Stimulated activated CD8-positive, alpha-beta memory T cell treated with anti-CD3 and anti-CD28 coated beads, Interleukin-7, amount 100 ng/mL, for 1 hour (primary cell): ENCODE results near the gene RBBP5.
A peak's percentile ranks its signal among the peaks of the same experiment; 100 is the strongest.
"Not testable (repeated sequence)": the region's sequence is repeated elsewhere in the genome, so short reads cannot be mapped to it uniquely, and the experiment has no call there.

Experiments
- DNase-seq, 2 donors: peaks; one replicate each; pipeline ENCODE4 v3.0.0-alpha.2; 2020; ENCODE audit warnings: low read depth in 2 of 2

RBBP5 gene, protein sequence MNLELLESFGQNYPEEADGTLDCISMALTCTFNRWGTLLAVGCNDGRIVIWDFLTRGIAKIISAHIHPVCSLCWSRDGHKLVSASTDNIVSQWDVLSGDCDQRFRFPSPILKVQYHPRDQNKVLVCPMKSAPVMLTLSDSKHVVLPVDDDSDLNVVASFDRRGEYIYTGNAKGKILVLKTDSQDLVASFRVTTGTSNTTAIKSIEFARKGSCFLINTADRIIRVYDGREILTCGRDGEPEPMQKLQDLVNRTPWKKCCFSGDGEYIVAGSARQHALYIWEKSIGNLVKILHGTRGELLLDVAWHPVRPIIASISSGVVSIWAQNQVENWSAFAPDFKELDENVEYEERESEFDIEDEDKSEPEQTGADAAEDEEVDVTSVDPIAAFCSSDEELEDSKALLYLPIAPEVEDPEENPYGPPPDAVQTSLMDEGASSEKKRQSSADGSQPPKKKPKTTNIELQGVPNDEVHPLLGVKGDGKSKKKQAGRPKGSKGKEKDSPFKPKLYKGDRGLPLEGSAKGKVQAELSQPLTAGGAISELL

GRCh38 chr1:205121660-205122488 is at the start of gene RBBP5:
TSS of gene RBBP5 (minus strand) at chr1:205121978. CDS start at chr1:205121873, 105 bp downstream.
- DNase-seq, result peak; percentile 92

DNA sequence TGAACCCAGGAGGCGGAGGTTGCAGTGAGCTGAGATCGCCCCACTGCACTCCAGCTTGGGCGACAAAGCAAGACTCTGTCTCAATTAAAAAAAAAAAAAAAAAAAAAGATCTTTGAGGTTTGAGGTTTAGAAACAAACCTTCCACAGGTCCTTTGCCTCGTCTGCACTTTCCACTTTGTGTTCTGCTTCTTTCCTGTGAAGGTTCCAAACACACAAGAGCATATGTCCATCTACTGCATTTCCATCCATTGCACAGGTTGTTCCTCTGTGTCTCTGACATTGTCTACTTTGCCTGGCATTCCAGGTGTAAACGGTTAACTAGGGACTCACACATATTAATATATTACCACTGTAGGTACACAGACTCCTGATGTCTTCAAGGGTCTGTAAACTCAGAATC is 49.6 kb upstream of the RBBP5 start:
- DNase-seq, result no peak

GRCh38 chr1:205170532-205171269 is 48.9 kb upstream of the RBBP5 start:
- no peak for DNase-seq

GRCh38 chr1:205169248-205169647 is 47.5 kb upstream of the RBBP5 start:
- DNase-seq, result no peak

- DNase-seq, result no peak
Observed at GRCh38 chr1:205168291-205168690, 46.5 kb upstream of the RBBP5 start.

DNA sequence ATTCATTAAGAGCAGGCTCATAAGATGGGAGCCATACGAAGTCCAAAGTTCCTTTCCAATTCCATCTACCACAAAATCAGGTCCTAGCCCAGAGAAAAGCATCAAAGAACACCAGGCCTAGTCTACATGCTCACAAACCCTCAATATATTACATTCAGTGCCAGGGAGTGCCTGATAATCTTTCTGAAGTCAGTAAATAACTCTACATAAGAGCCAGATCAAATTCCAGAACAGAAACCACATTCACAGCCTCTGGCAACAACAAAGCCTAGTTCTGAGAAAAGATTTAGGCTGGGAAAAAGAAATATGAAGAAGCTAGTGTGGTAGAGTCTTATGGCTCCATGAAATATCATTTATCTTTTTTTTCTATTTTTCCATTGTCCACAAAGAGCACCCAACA is 40.5 kb upstream of the RBBP5 start:
- DNase-seq, result no peak

DNA sequence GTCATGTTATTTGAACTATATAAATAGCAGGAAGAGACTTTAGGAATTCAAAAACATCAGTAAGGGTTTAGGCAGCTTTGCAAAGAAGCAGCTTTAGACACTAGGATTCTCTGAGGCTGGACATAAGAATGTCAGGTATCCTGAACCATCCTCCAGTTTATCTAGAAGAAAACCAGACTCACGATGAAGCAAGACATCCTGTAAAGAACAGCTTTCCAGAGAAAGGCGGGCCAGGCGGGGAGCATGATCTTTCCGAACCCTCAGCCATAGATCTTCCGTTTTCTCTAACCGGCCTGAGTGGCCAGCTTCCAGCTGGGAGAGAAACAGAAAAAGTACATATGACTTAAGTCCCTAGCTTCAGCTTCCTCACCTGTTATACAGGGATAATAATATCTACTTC is 39.3 kb upstream of the RBBP5 start:
- no peak for DNase-seq

- no peak for DNase-seq
Observed at GRCh38 chr1:205158048-205158616, 36.4 kb upstream of the RBBP5 start.

DNA sequence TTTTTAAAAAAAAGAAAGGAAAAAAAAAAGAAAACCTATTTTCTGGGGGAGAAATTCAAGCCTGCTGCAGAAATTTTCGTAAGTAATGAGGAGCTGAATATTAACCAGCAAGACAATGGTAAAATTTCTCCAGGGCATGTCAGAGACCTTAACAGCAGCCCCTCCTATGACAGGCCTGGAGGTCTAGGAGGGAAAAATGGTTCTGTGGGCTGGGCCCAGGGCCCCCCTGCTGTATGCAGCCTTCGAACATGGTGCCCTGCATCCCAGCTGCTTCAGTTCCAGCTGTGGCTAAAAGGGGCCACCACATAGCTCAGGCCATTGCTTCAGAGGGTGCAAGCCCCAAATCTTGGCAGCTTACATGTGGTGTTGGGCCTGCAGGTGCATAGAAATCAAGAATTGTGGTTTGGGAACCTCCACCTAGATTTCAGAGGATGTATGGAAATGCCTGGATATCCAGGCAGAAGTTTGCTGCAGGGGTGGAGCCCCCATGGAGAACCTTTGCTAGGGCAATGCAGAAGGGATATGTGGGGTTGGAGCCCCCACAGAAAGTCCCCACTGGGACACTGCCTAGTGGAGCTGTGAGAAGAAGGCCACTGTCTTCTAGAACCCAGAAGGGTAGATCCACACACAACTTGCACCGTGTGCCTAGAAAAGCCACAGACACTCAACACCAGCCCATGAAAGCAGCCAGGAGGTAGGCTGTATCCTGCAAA is 34.0 kb upstream of the RBBP5 start:
- DNase-seq, result not testable (repeated sequence)

- no peak for DNase-seq
Observed at GRCh38 chr1:205152505-205152904, 30.7 kb upstream of the RBBP5 start.

GRCh38 chr1:205150651-205151428 is 29.1 kb upstream of the RBBP5 start:
- DNase-seq, result no peak

GRCh38 chr1:205147191-205147835 is 25.5 kb upstream of the RBBP5 start:
- no peak for DNase-seq

- DNase-seq, result no peak
Observed at GRCh38 chr1:205144751-205145150, 23.0 kb upstream of the RBBP5 start.

DNA sequence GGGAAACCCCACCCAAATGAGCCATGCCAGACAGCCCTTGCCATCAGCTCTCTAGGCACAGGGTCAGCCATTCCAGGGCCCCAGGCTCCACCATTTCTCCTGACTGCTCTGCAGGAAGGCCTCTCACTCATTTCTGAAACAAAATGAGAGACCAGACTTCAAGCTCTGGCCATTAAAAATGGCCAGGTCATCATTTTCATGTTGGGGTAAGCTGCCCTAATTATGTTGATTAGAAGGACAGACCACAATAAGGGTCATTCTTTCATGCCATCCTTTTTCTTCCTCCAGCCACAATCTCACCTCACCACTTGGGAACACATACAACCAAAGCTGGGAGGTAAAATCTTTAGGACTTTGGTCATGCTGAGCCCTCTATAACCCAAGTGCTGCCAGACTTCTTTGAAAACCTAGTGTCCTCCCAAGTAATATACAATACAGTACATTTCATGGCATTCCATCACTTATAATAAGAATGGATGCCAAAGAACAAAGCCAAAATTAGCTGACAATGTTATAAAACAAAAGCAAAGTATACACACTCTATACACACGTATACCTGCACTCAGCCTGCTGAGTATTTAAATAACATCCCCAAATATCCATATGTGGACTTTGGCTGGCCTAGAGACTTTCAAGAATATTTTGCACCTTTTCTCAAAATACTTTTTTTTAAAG is 22.4 kb upstream of the RBBP5 start:
- no peak for DNase-seq

DNA sequence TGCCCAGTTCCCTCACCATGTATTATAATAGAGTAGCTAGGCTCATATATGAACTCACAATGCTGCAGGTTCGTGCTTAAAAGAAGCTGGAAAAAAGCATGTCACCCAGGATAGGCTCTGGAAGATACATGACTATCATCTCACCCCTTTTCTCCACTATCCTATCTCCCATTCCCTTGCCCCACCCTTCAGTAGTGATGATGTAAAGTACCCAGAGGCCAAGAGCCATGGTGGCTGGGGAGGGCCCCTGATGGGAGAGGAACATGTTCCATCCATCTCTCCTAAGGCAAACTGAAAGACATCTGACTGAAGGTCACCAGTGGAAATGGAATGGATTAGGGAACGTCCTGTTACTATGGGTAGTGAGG is 20.3 kb upstream of the RBBP5 start:
- DNase-seq, result no peak

GRCh38 chr1:205141236-205142101 is 19.7 kb upstream of the RBBP5 start:
- peak; percentile 37 to 58 for DNase-seq

- no peak for DNase-seq
Observed at GRCh38 chr1:205140113-205140512, 18.3 kb upstream of the RBBP5 start.

GRCh38 chr1:205137901-205138300 is 16.1 kb upstream of the RBBP5 start:
- no peak for DNase-seq
